Type B pancreatic cell (in vitro differentiated cells): ENCODE results near the gene NGEF. TPM values are rescaled to one million over a fixed set of nuclear protein-coding genes. Genes with fewer than 3 reads are reported as not detected.

Source experiments
- DNase-seq: peaks from one replicate; pipeline ENCODE4 v3.0.0; 2021; ENCODE audit warnings: mixed read lengths; ENCODE audit not compliant: unreplicated experiment; ENCODE audit errors: extremely low spot score
- H3K27ac Mint-ChIP-seq: 2 replicates; pipeline ENCODE4 v1.8.0; 2021; ENCODE audit warnings: mild to moderate bottlenecking, mixed read lengths
- H3K27me3 Mint-ChIP-seq: 2 replicates; pipeline ENCODE4 v1.8.0; 2021; ENCODE audit warnings: mixed read lengths
- H3K36me3 Mint-ChIP-seq: 2 replicates; pipeline ENCODE4 v1.8.0; 2021; ENCODE audit warnings: mixed read lengths
- H3K4me1 Mint-ChIP-seq: one replicate; pipeline ENCODE4 v1.8.0; 2021; ENCODE audit warnings: mixed read lengths; ENCODE audit not compliant: unreplicated experiment
- H3K4me3 Mint-ChIP-seq: 2 replicates; pipeline ENCODE4 v1.8.0; 2021; ENCODE audit warnings: mild to moderate bottlenecking, mixed read lengths
- H3K9me3 Mint-ChIP-seq: 2 replicates; pipeline ENCODE4 v1.8.0; 2021; ENCODE audit warnings: mixed read lengths
- CTCF ChIP-seq: fragments of 200-600 bp; sonication (generic); conservative IDR thresholded peaks from 2 replicates; pipeline ENCODE4 v1.5.0; 2021; ENCODE audit warnings: antibody characterized with exemption, mild to moderate bottlenecking
- total RNA-seq: library from RNA; stranded (reverse); gene quantifications from 2 replicates; pipeline ENCODE4 v1.2.1, GENCODE V29; 2021; ENCODE audit warnings: low replicate concordance

NGEF gene
- total RNA-seq, 1 donor from 2014 or later = 20.7 TPM

- H3K4me1 Mint-ChIP-seq = peaks cover 12% of the 10 kb centered on the region
- no peak overlapping the region for H3K27ac Mint-ChIP-seq
- H3K36me3 Mint-ChIP-seq = peaks cover 11% of the 10 kb centered on the region
- DNase-seq = no peak
- no peaks in the 10 kb centered on the region for H3K9me3 Mint-ChIP-seq
- peaks cover 68% of the 10 kb centered on the region for H3K27me3 Mint-ChIP-seq
- H3K4me3 Mint-ChIP-seq = peak overlapping the region; percentile 85
- TF ChIP-seq CTCF = no peak
Observed at GRCh38 chr2:232926431-232926939, 86.6 kb downstream of the NGEF start.

DNA sequence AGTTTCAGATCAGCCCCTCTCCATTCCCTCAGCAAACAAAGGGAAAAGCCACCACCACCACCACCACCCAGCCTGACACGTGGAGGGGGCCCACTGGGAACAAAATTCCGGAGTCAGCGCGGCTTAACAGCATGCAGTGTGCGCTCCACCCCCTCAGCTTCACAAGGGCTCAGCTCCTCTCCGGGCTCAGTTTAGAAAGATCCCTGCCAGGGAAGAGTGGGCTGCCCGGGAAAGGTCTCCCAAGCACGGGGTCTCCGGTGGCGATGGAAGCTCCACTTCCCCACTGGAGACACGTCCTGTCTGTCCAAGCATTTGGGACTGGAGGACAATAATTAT, 87.3 kb downstream of the NGEF start:
- DNase-seq = no peak
- H3K4me1 Mint-ChIP-seq = peaks cover 12% of the 10 kb centered on the region
- no peak overlapping the region for H3K27ac Mint-ChIP-seq
- TF ChIP-seq CTCF = no peak
- no peaks in the 10 kb centered on the region for H3K9me3 Mint-ChIP-seq
- peak overlapping the region; percentile 85 for H3K4me3 Mint-ChIP-seq
- peaks cover 63% of the 10 kb centered on the region for H3K27me3 Mint-ChIP-seq
- peaks cover 11% of the 10 kb centered on the region for H3K36me3 Mint-ChIP-seq

DNA sequence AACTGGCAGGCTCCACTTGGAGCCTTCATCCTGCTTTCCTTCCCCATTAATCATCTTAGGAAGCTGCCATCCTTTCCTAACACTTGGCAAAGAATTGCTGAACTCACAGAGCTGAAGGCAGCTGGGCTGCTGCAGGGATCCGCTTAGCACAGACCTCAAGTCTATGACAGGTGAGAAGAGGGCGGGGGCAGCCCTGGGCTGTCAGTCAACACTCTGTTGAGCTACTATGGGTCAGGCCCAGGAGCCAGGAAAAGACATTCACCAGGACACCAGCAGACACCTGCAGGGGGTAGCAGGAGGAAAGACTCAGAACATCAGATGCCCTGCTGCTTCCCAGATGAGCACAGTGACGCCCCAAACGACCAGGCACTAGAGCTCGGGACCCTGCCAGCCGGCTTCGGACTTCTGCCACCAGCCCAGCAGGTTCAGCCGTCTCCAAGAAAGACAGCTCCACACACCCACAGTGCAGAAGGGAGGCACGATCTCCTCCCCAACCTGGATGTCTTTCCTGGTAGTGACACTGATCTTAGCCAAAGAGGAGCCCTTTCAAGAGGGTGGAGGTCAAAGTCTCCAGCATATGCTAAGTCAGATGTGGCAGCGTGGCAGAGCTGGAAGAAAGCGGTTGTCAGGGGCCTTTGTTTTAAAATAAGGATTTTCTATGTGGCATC, 87.8 kb downstream of the NGEF start:
- peaks cover 11% of the 10 kb centered on the region for H3K36me3 Mint-ChIP-seq
- TF ChIP-seq CTCF = no peak
- peaks cover 63% of the 10 kb centered on the region for H3K27me3 Mint-ChIP-seq
- H3K27ac Mint-ChIP-seq = no peak overlapping the region
- peak overlapping the region; percentile 85 for H3K4me3 Mint-ChIP-seq
- H3K9me3 Mint-ChIP-seq = no peaks in the 10 kb centered on the region
- H3K4me1 Mint-ChIP-seq = peaks cover 12% of the 10 kb centered on the region
- DNase-seq = no peak

- no peak for DNase-seq
- Mint-ChIP-seq H3K9me3 (no peaks in the 10 kb centered on the region), H3K4me3 (no peak overlapping the region), H3K27me3 (peaks cover 59% of the 10 kb centered on the region), H3K27ac (no peak overlapping the region), H3K36me3 (peaks cover 11% of the 10 kb centered on the region), H3K4me1 (peaks cover 12% of the 10 kb centered on the region)
- TF ChIP-seq CTCF = no peak
Observed at GRCh38 chr2:232924433-232924832, 88.6 kb downstream of the NGEF start.

DNA sequence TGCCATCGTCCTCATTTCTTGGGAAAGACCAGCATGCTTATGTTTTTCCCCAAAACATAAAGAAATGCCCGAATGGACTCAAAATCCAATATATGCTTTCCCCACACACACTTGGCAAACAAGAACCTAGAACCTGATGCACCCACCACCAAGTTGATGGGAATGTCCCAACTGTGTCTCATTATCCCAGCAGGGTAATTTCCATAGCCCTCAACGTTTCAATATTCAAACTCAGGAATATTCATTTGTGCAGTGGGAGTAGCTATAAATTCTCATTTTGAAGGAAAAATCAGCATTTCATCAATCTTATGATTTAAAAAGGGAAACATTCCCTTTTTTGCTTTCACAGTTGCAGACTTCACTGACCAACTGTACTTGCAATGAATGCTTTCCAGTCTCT, 92.3 kb downstream of the NGEF start:
- TF ChIP-seq CTCF = no peak
- H3K27me3 Mint-ChIP-seq = peaks cover 50% of the 10 kb centered on the region
- peaks cover 7% of the 10 kb centered on the region for H3K36me3 Mint-ChIP-seq
- DNase-seq = no peak
- peaks cover 5% of the 10 kb centered on the region for H3K4me1 Mint-ChIP-seq
- H3K4me3 Mint-ChIP-seq = no peak overlapping the region
- H3K9me3 Mint-ChIP-seq = no peaks in the 10 kb centered on the region
- H3K27ac Mint-ChIP-seq = no peak overlapping the region
